CD4-positive, alpha-beta T cell treated with Interleukin-17A for 1 hour (primary cell): Measurements from ENCODE around the gene PEX10.

Experiments
- DNase-seq: peaks from one replicate; pipeline ENCODE4 v3.0.0-alpha.2; 2020

Gene PEX10

DNA sequence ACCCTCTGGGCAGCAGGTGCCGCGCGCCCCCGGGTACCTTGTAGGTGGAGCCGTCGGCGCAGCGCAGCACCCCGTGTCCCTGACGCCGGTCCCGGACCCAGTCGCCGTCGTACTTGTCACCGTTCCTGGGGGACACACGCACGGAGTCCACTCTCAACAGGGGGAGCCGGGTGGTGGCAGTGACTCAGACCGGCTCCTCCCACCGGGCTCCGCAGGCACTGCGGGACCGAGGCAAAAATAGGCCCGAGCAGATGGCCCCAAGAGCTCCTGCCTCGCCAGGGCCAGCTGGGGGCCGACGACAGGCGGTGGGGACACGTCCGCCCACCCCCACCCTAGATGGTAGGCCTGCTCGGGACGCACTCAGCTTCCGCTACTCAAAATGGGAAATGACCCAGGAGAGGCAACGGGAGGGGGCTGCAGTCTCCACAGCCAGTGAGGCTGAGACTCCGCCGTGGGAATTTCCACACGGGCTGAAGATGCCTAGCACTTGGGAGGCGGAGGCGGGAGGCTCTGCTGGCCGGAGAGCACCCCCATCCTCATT, 27.4 kb downstream of the PEX10 start:
- no peak for DNase-seq

DNA sequence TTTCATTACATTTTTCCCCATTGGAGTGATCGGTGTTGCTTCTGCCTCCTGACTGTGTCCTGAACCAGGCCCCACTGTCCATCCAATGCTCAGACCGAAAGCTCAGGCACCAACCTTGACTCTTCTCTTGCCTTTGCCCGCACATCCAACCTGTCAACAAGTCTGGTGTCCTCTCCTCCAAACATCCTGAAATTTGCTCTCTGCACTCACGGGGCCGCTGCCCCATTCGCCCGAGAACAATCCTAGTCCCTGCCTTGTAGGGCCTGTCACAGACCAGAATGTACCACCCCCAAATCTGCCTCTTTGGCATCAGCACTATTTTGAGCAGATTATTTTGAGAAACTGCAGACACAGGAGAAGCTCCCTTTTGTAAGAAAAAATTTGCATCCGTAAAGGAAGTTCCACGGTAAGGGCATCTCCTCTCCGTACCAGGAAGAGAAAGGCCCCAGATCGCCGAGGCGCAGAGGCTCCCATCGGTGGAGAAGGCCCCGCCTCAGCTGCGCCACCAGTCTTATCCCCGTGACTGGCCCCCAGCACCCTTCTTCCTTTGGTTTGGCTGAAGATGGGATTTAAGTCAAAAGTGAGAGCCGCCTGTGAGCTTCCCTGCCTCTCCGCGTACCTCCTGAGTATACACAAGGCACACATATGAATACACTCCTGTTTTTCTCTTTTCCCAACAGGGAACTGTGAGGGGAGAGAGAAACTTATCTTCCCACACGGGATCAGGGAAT, 28.1 kb downstream of the PEX10 start:
- no peak for DNase-seq

GRCh38 chr1:2383576-2383975, 28.8 kb downstream of the PEX10 start:
- no peak for DNase-seq

- DNase-seq = no peak
Observed at GRCh38 chr1:2382621-2383361, 29.6 kb downstream of the PEX10 start.

DNA sequence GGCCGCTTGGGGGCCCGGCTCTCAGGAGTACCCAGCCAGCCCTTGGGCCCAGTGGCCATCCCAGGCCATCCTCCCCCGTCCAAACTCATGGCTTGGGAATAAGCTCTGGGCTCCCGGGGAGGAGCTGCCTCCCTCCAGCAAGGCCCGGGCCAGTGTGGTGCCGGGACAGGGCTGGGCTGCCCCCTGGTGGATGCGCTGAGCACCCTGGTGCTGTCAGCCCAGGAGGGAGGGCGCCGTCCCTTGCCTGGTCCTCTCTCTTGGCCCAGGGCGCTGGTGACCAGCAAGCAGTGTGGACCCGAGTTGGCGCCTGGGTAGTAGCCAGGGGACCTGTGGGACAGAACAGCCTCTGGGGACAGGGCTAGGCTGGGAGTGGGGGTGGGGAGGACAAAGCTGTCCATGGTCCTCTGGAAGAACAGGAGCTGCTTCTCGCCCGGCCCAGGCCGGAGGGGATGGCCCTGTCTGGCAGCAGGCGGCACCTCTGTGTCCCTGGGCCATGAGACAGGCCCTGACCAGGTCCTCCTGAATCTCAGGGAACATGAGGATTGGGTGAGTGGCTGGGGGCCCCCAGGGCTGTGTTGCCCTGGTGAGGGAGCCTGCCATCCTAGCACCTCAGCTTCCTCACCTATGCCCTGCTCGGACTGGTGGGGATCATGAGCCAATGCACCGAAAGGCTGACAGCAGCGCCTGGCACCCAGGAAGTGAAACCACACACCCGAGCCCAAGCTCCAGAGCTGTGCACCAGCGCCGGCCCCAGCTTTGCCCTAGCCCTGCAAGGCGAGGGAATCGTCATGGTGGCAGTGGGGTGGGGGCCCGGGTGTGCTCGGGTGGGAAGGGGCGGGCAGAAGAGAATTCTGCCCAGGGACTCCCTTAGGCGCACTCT, 30.4 kb downstream of the PEX10 start:
- DNase-seq = peak; percentile 76

DNA sequence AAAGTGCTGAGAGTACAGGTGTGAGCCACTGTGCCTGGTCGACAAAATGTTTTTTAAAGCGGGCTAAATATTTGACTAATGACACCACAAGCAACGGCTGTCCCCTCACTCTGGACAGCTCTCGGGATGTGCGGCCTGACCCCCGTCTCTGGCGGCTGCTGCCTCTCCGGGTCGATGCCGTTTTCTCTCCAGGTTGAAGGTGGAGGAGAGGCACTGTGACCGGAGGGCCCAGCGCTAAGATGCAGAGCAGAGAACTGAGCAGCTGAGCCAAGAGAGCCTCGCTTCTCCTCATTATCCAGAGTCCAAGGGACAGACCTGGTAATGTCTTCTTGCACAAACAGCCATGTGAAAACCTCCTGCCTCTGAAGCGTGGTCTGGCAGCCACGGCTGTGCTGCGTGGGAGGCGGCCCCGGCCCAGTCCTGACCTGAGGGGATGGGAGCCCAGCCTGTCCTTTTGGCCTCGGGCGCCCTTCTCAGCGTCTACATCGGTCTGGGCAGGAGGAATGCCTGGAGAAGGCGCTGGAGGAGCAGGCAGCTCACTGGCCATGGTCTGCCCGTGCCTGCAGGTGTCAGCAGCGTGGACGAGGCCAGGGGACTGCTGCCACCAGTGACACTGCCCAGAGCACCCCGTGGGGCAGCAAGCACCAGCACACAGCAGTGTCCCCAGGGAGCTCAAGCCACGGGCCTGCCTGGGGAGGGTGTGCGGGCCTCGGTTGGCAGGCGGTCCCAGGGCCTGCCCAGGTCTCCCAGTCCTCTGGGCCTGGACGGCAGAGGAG, 31.4 kb downstream of the PEX10 start:
- no peak for DNase-seq

DNA sequence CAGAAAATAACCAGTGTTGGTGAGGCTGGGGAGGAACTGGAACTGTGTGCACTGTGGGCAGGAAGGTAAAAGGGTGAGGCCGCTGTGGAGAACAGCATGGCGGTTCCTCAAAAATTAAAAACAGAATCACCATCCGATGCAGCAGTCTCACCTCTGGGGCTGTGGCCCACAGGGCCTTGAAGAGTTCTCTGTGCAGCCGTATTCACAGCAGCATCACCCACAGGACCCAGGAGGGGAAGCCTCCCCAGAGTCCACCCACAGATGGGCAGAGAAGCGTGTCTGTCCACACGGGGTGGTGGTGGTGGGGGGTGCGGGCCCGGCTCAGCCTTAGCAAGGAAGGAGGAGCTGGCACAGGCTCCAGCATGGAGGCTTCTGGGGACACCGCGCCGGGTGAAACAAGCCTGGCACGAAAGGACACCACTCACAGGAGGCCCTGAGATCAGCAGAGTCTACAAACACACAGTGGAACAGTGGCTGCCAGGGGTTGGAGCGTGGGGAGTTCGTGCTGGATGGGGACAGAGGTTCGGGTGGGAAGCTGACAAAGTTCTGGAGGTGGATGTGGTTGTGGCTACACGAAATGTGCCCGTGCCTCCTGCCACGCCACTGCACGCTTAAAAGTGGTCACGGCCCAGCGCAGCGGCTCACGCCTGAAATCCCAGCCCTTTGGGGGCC, 32.5 kb downstream of the PEX10 start:
- no peak for DNase-seq

DNA sequence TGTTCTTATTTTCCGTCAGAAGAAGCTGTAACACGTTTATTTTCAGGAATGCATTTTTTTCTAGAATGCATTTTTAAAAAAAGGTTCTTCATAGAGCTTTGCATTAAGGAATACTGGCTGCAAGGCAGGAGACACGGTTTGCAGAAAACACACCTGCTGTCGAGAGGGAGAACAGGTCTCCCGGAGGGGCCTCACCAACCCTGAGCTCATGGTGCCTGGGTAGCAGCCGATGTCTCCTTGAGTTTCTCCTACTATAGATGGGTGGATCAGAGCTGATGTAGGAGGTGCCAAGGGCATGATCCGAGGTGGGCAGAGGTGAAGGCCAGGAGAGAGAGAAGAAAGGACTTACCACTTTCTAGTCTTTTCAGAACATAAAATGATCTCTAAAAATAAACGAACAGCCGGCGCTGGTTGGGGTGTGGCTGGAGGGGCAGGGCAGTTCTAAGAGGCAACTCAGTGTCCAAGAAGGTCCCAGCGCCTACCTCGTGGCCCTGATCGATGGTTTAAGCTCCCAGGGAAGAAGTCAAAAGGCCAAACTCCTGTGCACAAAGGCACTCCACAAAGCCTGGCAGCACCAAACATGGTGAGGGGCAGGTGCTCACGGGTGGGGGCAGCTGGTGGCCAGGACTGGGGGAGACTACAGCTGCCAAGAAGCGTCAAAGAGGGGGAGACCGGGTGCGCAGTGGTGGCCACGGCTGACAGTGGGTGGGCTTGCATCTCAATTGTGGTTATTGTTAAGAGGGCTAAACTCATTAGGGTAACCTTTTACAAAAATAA, 33.2 kb downstream of the PEX10 start:
- no peak for DNase-seq

DNA sequence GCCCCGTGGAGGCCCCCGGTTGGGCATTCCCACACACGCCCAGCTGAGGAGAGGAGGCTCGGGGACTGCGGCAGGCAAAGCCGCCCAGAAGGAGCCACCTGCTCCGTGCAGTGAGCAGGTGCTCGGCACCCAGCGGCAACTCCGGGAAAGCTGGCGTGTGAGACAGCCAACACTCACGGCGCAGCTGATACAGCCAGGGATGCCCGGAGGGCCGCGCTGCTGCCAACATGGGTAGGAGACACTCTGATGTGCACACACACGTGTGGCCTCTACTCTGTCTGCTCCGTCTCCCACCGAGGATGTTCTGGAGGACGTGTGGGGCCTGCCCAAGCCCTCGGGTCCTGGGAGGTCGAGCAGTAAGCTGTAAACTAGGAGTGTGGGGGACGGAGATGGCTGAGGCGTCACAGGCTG, 33.9 kb downstream of the PEX10 start:
- DNase-seq = no peak

DNA sequence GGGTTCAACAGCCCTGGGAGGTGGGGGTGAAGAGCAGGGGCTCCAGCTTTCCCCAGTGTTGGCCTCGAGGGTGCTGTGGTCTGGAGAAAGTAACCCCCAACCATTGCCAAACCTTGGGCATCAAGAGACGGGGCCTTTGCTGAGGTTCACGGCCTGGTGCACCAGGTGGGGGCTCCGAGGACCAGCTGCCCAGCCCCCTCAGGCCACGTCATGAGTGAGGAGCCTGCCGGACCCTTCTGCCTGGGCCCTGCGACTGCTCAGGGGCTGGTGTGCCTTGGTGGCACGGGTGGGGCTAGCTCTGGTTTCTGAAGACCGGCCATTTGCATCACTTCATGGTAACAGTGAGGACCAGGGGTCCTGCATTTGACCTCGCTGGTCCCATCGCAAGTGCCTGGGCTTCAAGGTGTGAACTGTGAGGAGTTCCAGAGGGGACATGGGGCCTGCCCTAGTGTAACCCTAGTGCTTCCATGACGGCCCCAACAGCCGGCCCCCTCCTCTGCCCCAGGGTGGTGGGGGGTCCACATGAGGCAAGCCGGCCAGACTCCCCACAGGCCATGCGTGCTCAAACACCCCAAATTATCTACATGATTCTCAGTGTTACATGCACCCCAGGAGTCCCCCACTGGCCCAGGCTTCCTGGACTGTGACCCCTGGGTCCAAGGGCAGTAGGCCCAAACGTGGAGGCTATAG, 34.5 kb downstream of the PEX10 start:
- DNase-seq = no peak

DNA sequence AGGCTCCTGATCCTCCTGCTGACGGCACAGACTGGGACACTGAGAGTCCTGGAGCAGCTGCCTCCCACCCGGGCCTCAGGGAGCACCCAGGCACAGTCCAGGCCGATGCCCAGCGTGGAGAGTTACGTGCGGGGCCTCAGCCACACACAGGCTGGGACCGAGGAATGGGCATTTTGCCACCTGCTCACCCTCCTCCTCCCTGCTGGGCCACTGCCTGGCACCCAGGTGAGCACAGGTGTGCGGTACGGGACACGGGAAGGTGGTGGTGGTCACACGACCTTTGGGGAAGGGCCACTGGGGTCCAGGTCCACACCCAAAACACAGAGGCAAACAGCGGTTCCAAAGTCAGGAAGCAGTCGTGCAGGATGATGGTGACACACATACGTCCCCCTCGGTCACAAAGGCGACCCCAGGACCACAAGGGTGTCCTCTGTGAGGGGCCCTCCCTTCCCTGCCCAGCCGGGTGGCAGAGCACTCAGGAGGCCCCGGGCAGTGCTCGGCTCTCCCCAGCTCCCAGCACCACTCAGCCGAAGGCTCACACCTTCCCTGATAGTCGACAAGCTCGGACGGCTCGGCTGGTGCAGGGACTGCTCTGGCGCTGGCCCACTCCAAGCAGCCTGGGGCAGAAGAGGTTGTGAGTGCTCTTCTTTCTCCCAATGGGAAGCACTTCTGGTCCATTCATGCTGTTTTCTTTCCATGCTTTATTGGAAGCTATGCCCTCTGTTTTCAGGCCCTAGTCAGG, 35.3 kb downstream of the PEX10 start:
- no peak for DNase-seq

DNA sequence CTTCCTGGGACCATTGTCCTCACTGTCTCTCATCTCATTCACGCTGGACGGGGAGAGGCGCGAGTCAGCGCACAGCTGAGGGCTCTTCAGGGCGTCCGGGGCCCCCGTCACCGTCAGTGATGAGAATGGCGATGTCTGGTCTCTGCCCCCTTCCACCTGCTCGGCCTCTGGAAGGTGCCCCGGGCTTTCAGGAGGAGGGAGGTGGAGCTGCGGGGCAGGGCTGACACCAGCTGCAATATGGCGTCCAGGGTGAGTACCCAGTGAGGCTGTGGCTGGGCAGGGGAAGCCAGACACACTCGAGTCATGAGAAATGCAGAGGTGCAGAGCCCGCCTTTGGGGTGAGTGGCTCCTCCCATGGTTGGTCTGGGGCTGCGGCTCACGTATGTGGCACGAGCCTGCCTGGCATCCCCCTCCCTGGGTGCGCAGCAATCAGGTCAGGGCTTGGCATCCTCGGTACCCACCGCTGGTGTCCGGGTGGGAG, 36.1 kb downstream of the PEX10 start:
- no peak for DNase-seq

DNA sequence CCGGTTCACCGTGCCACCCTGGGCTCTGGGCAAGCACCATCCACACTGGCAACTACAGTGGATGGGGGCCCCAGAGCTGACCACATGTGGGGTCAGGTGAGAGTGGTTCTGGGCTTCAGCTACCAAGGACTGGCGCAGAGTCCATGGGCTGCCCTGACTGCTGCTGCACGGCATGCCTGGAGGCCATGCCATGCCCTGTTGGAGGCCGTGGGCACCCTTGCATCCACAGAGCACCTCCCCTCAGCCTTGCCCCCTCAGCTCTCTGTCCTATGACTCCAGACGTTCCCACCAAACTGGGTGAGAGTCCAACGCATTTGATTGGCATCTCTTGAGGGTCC, 36.5 kb downstream of the PEX10 start:
- no peak for DNase-seq

DNA sequence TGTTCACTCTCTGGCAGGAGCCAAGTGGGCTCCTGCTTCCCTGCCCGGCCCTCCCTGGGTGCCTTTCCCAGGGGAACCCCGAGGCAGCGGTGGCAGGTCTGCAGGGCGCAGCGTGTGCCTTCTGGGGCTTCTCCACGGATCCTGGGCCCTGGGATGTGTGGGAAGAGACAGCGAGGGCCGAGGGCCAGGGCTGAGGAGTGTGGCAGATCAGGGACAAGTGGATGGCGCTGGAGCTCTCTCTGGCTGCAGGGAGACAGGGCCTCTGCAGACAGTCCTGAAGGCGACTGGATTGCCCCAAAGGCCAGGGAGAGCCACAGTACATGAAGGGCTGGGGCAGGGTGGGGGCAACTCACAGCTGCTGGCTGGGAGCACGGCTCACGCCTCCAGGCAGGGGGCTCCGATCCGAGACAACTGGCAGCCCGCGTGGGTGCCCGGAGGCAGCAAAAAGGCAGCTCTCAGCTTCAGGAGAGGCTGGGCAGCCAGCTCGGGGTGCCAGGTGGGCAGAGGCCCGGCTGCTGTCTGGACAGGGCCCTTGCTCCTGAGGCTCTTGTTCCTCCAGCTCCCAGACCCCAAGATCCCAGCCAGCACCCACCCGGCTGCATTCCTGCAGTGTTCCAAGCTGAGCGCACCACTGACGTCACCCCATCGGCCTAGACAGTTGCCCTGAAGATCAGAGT, 37.0 kb downstream of the PEX10 start:
- DNase-seq = no peak

DNA sequence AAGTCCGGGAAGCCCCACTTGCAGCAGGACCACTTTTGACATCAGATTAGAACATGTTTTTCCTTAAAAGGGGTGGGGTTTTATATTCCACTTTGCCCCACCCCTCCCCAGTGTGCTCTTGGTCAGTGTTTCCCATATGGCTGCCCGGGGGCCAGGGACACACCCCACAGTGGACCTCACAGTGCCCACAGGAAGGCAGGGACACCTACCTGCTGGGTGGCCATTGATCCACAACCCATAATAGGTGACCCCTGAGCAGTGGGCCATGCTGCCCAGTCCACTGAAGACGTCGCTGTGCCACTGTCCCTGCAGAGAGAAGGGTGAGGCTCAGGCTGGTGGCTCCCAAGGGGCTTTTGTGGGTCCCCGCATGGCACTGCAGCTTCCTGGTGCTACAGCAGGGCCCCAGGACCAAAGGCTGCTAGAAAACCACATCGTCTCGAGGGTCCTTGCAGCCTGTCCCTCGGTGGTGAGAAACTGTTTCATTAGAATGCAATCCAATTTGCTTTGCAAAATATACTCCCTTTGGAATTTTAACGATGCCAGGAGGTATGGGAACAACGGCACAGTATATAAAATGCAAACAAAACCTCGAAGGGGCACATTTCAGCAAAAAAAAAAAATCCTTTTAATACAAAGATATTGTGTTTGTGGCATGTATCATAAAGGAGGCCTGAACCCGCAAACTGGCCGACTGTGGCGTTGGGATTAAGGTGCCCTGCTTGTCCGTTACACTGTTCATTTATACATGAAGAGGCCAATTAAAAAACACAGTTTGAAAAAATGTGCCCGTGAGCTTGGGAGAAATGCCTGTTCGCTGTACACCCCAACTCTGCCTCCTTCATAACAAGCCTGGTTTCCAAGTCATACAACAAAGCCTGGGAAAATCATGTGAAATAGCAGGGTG, 37.9 kb downstream of the PEX10 start:
- DNase-seq = no peak

DNA sequence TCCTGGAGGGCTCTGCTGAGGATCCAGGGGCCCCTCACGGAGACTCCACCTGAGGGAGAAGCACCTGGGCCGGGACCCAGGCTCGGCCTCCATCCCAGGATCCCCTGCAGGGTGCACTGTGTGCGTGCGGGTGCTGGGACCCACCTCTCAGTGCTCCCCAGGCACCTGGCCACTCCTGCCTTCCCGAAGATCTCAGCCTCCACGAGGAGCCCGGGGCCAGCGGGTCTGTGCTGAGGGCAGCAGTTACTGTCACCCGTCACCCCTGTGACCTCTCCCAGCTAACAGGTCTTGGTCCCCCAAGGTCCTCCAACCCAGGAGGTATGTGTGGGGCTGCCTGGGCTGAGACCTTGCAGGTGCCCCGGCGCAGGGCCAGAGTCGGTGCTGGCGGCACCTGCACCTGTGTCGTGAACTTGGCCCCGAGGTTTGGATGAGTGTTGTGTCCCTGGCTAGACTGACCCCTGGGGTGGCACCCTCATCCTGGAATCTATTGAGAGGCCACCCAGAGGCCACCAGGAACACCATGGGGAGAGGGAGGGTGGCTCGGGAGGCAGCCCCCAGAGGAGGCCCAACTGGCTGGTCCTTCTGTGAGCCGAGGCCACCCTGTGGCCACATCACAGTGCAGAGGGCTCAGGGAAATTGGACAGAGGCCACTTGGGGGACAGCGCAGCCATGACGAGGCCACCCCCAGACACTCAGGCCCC, 38.7 kb downstream of the PEX10 start:
- no peak for DNase-seq
